UCSD-AML1 (cell line): ENCODE results near the gene RECQL5.
"Not testable (repeated sequence)": the region's sequence is repeated elsewhere in the genome, so short reads cannot be mapped to it uniquely, and the experiment has no call there.

ENCODE experiments used
- DNase-seq: peaks from one replicate; lab custom pipeline; 2025; ENCODE audit not compliant: unreplicated experiment; lab: John Stamatoyannopoulos, UW

Gene RECQL5

GRCh38 chr17:75595284-75595919 lies 71.6 kb downstream of the RECQL5 start:
- DNase-seq, result no peak

- DNase-seq, result no peak
These were observed 72.3 kb downstream of the RECQL5 start for GRCh38 chr17:75594499-75595283.

GRCh38 chr17:75593430-75593829 lies 73.5 kb downstream of the RECQL5 start:
- DNase-seq, result not testable (repeated sequence)

GRCh38 chr17:75592348-75593020 lies 74.5 kb downstream of the RECQL5 start:
- DNase-seq, result no peak

- DNase-seq, result no peak
These were observed 75.1 kb downstream of the RECQL5 start for GRCh38 chr17:75591722-75592302.

- no peak for DNase-seq
These were observed 75.9 kb downstream of the RECQL5 start for GRCh38 chr17:75590849-75591721.

- no peak for DNase-seq
These were observed 76.6 kb downstream of the RECQL5 start for GRCh38 chr17:75590314-75590761.

- no peak for DNase-seq
These were observed 77.0 kb downstream of the RECQL5 start for GRCh38 chr17:75589919-75590303.

- DNase-seq, result peak; percentile 95
These were observed 77.7 kb downstream of the RECQL5 start for GRCh38 chr17:75589012-75589918.

GRCh38 chr17:75588596-75589011 lies 78.3 kb downstream of the RECQL5 start:
- DNase-seq, result no peak

- DNase-seq, result peak; percentile 84
These were observed 79.0 kb downstream of the RECQL5 start, which contains the start of gene MYO15B for GRCh38 chr17:75587675-75588595. Gene MYO15B, plus strand, starts transcription at chr17:75587800. Its CDS starts 258 bp downstream, at chr17:75588058.

GRCh38 chr17:75584849-75585175 lies 82.1 kb downstream of the RECQL5 start:
- no peak for DNase-seq

- DNase-seq, result not testable (repeated sequence)
These were observed 83.8 kb downstream of the RECQL5 start for GRCh38 chr17:75583197-75583596.

GRCh38 chr17:75581121-75581725 lies 85.7 kb downstream of the RECQL5 start:
- not testable (repeated sequence) for DNase-seq
